Stimulated activated memory B cell treated with anti-CD40 and anti-IgM and Interleukin-4, amounts not matched to agents 10 μg/mL and 1 μg/mL and 100 μg/mL, for 72 hours (primary cell): ENCODE data around the gene CLIP4.

ENCODE experiments used
- ATAC-seq: fragments of 150-1000 bp; cut with Tn5 transposase; 2 replicates; pipeline ENCODE4 v1.10.0; 2021
- H3K27ac Mint-ChIP-seq: one replicate; pipeline ENCODE4 v1.8.0; 2022; ENCODE audit warnings: mild to moderate bottlenecking, mixed read lengths
- H3K27me3 Mint-ChIP-seq: one replicate; pipeline ENCODE4 v1.8.0; 2022; ENCODE audit warnings: mixed read lengths
- H3K36me3 Mint-ChIP-seq: one replicate; pipeline ENCODE4 v1.8.0; 2022; ENCODE audit warnings: mixed read lengths
- H3K4me1 Mint-ChIP-seq: one replicate; pipeline ENCODE4 v1.8.0; 2022; ENCODE audit warnings: mixed read lengths
- H3K4me3 Mint-ChIP-seq: one replicate; pipeline ENCODE4 v1.8.0; 2022; ENCODE audit warnings: mild to moderate bottlenecking, moderate library complexity, mixed read lengths
- H3K9me3 Mint-ChIP-seq: one replicate; pipeline ENCODE4 v1.8.0; 2022; ENCODE audit warnings: mixed read lengths

CLIP4 gene

GRCh38 chr2:29182920-29183319 lies 67.7 kb downstream of the CLIP4 start:
- Mint-ChIP-seq H3K36me3 (peaks cover 15% of the 10 kb centered on the region), H3K9me3 (peaks cover 3% of the 10 kb centered on the region), H3K27ac (no peak overlapping the region), H3K4me1 (no peaks in the 10 kb centered on the region), H3K4me3 (no peak overlapping the region), H3K27me3 (no peaks in the 10 kb centered on the region)
- ATAC-seq, result no peak

GRCh38 chr2:29184531-29184930 lies 69.3 kb downstream of the CLIP4 start:
- H3K4me3 Mint-ChIP-seq, result no peak overlapping the region
- H3K9me3 Mint-ChIP-seq, result peaks cover 3% of the 10 kb centered on the region
- no peak for ATAC-seq
- peaks cover 18% of the 10 kb centered on the region for H3K36me3 Mint-ChIP-seq
- no peaks in the 10 kb centered on the region for H3K4me1 Mint-ChIP-seq
- no peaks in the 10 kb centered on the region for H3K27me3 Mint-ChIP-seq
- no peak overlapping the region for H3K27ac Mint-ChIP-seq

- Mint-ChIP-seq H3K4me1 (no peaks in the 10 kb centered on the region), H3K36me3 (peaks cover 18% of the 10 kb centered on the region), H3K9me3 (peaks cover 3% of the 10 kb centered on the region), H3K27ac (no peak overlapping the region), H3K27me3 (no peaks in the 10 kb centered on the region), H3K4me3 (no peak overlapping the region)
- ATAC-seq, result no peak
These were observed 71.6 kb downstream of the CLIP4 start for GRCh38 chr2:29186817-29187216.

GRCh38 chr2:29187926-29188325 lies 72.7 kb downstream of the CLIP4 start:
- H3K27ac Mint-ChIP-seq, result no peak overlapping the region
- H3K9me3 Mint-ChIP-seq, result peaks cover 3% of the 10 kb centered on the region
- H3K4me1 Mint-ChIP-seq, result no peaks in the 10 kb centered on the region
- ATAC-seq, result no peak
- peaks cover 18% of the 10 kb centered on the region for H3K36me3 Mint-ChIP-seq
- H3K4me3 Mint-ChIP-seq, result no peak overlapping the region
- H3K27me3 Mint-ChIP-seq, result no peaks in the 10 kb centered on the region

- H3K9me3 Mint-ChIP-seq, result peaks cover 3% of the 10 kb centered on the region
- H3K27ac Mint-ChIP-seq, result no peak overlapping the region
- H3K27me3 Mint-ChIP-seq, result no peaks in the 10 kb centered on the region
- H3K4me3 Mint-ChIP-seq, result no peak overlapping the region
- H3K36me3 Mint-ChIP-seq, result peaks cover 16% of the 10 kb centered on the region
- H3K4me1 Mint-ChIP-seq, result no peaks in the 10 kb centered on the region
- no peak for ATAC-seq
These were observed 73.8 kb downstream of the CLIP4 start for GRCh38 chr2:29189052-29189451.

- Mint-ChIP-seq H3K4me3 (no peak overlapping the region), H3K4me1 (no peaks in the 10 kb centered on the region), H3K27me3 (no peaks in the 10 kb centered on the region), H3K36me3 (peaks cover 11% of the 10 kb centered on the region), H3K27ac (no peak overlapping the region), H3K9me3 (peaks cover 3% of the 10 kb centered on the region)
- ATAC-seq, result no peak
These were observed 76.6 kb downstream of the CLIP4 start for GRCh38 chr2:29191817-29192216.

GRCh38 chr2:29192526-29192925 lies 77.3 kb downstream of the CLIP4 start:
- ATAC-seq, result no peak
- H3K27ac Mint-ChIP-seq, result no peak overlapping the region
- H3K4me1 Mint-ChIP-seq, result no peaks in the 10 kb centered on the region
- H3K9me3 Mint-ChIP-seq, result peaks cover 2% of the 10 kb centered on the region
- no peaks in the 10 kb centered on the region for H3K27me3 Mint-ChIP-seq
- peaks cover 7% of the 10 kb centered on the region for H3K36me3 Mint-ChIP-seq
- H3K4me3 Mint-ChIP-seq, result no peak overlapping the region

- Mint-ChIP-seq H3K9me3 (no peaks in the 10 kb centered on the region), H3K36me3 (peaks cover 1% of the 10 kb centered on the region), H3K4me3 (no peak overlapping the region), H3K27me3 (no peaks in the 10 kb centered on the region), H3K4me1 (no peaks in the 10 kb centered on the region), H3K27ac (no peak overlapping the region)
- no peak for ATAC-seq
These were observed 77.9 kb downstream of the CLIP4 start for GRCh38 chr2:29193111-29193510.

- H3K4me3 Mint-ChIP-seq, result no peak overlapping the region
- no peaks in the 10 kb centered on the region for H3K9me3 Mint-ChIP-seq
- no peaks in the 10 kb centered on the region for H3K4me1 Mint-ChIP-seq
- H3K36me3 Mint-ChIP-seq, result no peaks in the 10 kb centered on the region
- no peak overlapping the region for H3K27ac Mint-ChIP-seq
- H3K27me3 Mint-ChIP-seq, result no peaks in the 10 kb centered on the region
- no peak for ATAC-seq
These were observed 78.5 kb downstream of the CLIP4 start for GRCh38 chr2:29193681-29194080.

GRCh38 chr2:29195796-29196195 lies 80.6 kb downstream of the CLIP4 start:
- ATAC-seq, result no peak
- Mint-ChIP-seq H3K4me1 (no peaks in the 10 kb centered on the region), H3K36me3 (no peaks in the 10 kb centered on the region), H3K27me3 (no peaks in the 10 kb centered on the region), H3K27ac (no peak overlapping the region), H3K4me3 (no peak overlapping the region), H3K9me3 (no peaks in the 10 kb centered on the region)

- Mint-ChIP-seq H3K9me3 (no peaks in the 10 kb centered on the region), H3K27me3 (no peaks in the 10 kb centered on the region), H3K36me3 (no peaks in the 10 kb centered on the region), H3K27ac (no peak overlapping the region), H3K4me1 (no peaks in the 10 kb centered on the region), H3K4me3 (no peak overlapping the region)
- ATAC-seq, result peak; percentile 78
These were observed 81.9 kb downstream of the CLIP4 start for GRCh38 chr2:29196792-29197788.

GRCh38 chr2:29201979-29202378 lies 86.8 kb downstream of the CLIP4 start:
- no peak overlapping the region for H3K27ac Mint-ChIP-seq
- ATAC-seq, result no peak
- H3K9me3 Mint-ChIP-seq, result no peaks in the 10 kb centered on the region

GRCh38 chr2:29202819-29203495 lies 87.7 kb downstream of the CLIP4 start:
- no peaks in the 10 kb centered on the region for H3K9me3 Mint-ChIP-seq
- H3K4me3 Mint-ChIP-seq, result no peak overlapping the region
- H3K27ac Mint-ChIP-seq, result no peak overlapping the region
- H3K36me3 Mint-ChIP-seq, result peaks cover 4% of the 10 kb centered on the region
- ATAC-seq, result no peak
- H3K27me3 Mint-ChIP-seq, result no peaks in the 10 kb centered on the region
- no peaks in the 10 kb centered on the region for H3K4me1 Mint-ChIP-seq

More at GRCh38 chr2:29201979-29202378, 86.8 kb downstream of the CLIP4 start:
- Mint-ChIP-seq H3K36me3 (peaks cover 4% of the 10 kb centered on the region), H3K4me3 (no peak overlapping the region), H3K27me3 (no peaks in the 10 kb centered on the region), H3K4me1 (no peaks in the 10 kb centered on the region)

GRCh38 chr2:29206941-29207340 lies 91.7 kb downstream of the CLIP4 start:
- Mint-ChIP-seq H3K27ac (no peak overlapping the region), H3K9me3 (no peaks in the 10 kb centered on the region), H3K4me1 (no peaks in the 10 kb centered on the region), H3K4me3 (no peak overlapping the region), H3K36me3 (peaks cover 4% of the 10 kb centered on the region), H3K27me3 (no peaks in the 10 kb centered on the region)
- ATAC-seq, result no peak

- no peak overlapping the region for H3K4me3 Mint-ChIP-seq
- H3K27ac Mint-ChIP-seq, result no peak overlapping the region
- H3K27me3 Mint-ChIP-seq, result no peaks in the 10 kb centered on the region
- peaks cover 4% of the 10 kb centered on the region for H3K36me3 Mint-ChIP-seq
- no peak for ATAC-seq
- no peaks in the 10 kb centered on the region for H3K4me1 Mint-ChIP-seq
- no peaks in the 10 kb centered on the region for H3K9me3 Mint-ChIP-seq
These were observed 92.3 kb downstream of the CLIP4 start for GRCh38 chr2:29207352-29208148.
